GM21515 (cell line): ENCODE results near the gene PUS10.
"Not testable (repeated sequence)": the region's sequence is repeated elsewhere in the genome, so short reads cannot be mapped to it uniquely, and the experiment has no call there.

Source experiments
- ATAC-seq: cut with Tn5 transposase; IDR thresholded peaks from one replicate; pipeline ENCODE4 v1.9.1; 2021; ENCODE audit not compliant: unreplicated experiment

PUS10 gene

DNA sequence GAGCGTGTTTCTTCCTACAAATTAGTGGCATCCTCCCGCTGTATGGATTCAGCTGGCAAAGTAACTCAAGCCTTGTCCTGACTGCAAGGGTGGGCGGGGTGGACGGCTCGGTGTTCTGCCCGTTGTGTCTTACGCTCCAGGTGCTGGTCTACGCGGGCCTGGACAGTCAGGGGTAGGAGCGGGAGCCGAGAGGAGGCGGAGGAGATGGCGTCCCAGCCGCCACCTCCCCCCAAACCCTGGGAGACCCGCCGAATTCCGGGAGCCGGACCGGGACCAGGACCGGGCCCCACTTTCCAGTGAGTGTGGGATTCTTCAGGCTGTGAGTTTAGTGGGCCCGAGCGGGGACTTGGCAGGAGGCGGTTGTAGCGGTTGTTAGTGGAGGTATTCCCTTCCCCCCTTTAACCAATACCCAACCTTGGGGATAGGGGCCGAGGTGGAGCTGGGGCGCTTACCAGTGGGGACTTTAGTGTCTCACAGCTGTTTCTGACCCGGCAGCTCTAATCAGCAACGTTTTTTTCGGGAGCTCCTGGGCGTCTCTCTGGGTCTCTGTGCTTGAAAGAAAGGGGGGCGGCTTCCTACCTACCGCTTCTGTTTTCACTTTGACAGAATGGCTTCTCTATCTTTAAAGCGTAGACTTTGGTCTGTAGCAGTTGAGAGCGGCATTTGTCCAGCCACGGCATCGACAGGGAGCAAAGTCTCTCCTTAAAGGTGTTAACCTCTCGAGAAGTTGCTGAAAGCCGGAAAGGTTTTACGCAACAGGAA, at the start of gene PUS10, which contains the start of gene PEX13:
PUS10 (minus strand) TSS at position 700 of the 762 bp plus-strand sequence. CDS start 6,365 bp downstream, outside the sequence.
PEX13 (plus strand) TSS at position 165 of the 762 bp plus-strand sequence; CDS start at position 205, 40 bp downstream.
- ATAC-seq: peak; percentile 81

DNA sequence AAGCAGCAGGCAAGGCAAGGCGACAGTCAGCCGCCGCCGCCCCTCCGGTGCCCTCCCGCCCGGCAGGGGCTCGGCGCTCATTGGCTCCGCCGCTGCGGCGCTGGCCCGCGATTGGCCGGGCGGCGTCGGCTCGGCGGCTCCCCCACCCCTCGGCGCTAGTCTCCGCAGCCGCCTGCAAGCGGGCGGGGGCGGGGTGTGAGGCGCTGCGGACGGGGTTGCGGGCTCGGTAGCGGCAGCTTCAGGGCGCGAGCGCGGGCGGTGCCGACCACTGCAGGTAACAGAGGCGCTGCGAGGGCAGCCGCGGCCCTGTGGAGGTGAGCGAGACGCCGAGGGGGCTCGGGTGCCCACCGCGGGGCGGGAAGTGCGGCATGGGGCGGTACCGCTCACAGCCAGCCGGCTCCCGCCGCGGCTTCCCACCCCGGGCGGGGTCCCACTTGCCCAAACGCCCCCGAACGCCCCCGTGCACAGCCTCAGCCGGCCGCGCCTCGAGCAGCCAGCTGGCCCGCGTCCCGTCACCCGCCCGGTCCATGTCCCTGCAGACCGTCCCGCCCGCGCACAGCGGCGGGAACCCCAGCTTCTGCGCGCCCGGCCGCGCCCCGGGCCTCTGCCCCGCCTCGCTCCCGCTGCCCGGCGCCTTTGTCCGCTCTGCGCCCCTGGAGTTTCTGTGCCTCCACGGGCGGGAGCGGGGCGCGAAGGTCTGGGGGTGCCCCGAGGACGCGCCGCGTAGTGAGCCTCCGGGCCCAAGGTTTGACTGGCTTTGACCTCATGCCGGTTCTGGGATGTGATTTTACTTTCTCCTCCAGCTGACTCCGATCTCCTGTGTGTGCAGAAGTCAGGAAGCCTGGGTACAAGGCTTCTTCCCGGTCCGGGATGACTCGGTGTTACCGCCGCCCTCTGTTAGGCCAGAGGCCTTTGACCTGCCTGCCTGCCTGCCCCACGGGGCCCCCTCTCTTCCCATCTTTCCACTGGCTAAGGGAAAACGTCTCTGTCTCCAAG, 48.0 kb upstream of the PUS10 start, which contains the start of gene SANBR:
SANBR (plus strand) TSS at position 158 of the 996 bp plus-strand sequence. CDS start 4,480 bp downstream, outside the sequence.
- peak; percentile 96 for ATAC-seq

DNA sequence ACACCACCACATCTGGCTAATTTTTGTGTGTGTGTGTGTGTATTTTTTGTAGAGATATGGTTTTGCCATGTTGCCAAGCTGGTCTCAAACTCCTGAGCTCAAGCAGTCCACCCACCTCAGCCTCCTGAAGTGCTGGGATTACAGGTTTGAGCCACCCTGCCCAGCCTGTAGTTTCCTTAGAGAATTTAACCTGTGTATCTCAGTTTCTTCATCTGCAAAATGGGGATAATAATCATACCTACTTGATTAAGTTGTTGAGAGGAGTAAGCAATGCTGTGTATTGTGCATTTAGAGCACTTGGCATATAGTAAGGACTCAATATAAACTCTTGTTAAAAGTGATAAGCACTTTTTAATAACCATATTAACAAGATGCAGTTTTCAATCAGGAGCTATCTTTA, 41.3 kb upstream of the PUS10 start:
- no peak for ATAC-seq

DNA sequence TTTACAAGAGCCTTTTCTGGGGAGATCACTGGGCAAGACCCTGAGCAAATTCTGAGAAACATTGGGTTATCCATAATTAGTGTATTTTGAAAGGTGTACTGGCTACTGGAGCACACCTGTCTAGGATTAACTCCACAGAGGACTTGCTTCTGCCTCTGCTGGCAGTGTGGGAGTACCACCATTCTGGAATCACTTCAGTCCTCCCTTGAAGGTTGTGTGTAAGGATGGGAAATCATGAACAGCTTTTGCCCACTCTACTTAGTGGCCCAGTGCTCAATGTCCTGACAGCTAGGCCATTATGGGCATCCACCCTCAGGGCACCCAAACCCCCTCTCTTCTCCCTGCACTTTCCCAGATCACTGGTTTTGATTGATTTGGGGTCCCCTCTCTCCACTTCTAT, 39.5 kb upstream of the PUS10 start:
- ATAC-seq: no peak

DNA sequence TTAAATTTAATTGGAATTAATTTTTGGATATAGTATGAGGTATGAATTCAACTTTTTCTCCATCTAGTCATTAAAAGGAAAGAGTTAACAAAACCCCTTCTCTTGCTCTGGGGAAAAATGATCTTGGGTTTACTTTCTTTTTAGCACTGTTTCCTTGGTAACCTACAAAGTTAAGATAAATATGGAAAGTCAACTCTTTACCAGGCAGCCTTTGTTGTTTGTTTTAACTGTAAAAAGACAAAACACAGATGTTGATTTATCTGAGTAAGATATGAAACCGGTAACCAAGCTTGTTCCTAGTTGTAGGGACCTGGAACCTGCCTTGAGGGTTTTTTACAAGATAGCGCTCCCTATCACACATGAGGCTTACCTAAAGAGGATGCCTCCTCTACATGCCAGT, 37.5 kb upstream of the PUS10 start:
- no peak for ATAC-seq

GRCh38 chr2:61045999-61046398, 27.9 kb upstream of the PUS10 start:
- no peak for ATAC-seq

- ATAC-seq: no peak
Observed at GRCh38 chr2:61045226-61045625, 27.2 kb upstream of the PUS10 start.

DNA sequence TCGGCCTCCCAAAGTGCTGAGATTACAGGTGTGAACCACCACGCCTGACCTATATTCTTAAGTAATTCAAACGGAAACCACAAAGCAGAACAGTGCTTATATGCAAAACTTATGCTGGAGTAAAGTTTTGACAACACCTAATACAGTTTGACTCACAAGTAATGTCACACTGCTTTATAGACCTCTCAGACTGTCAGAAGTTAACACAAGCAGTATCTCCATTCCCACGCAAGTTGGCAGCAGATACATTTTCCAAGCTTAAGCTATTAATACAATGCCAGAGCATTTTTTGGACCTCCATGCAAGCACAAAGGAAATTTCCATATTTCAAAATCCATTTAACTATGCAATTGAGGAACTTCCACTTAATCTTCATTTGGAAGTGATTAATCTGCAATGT, 26.6 kb upstream of the PUS10 start:
- ATAC-seq: no peak

DNA sequence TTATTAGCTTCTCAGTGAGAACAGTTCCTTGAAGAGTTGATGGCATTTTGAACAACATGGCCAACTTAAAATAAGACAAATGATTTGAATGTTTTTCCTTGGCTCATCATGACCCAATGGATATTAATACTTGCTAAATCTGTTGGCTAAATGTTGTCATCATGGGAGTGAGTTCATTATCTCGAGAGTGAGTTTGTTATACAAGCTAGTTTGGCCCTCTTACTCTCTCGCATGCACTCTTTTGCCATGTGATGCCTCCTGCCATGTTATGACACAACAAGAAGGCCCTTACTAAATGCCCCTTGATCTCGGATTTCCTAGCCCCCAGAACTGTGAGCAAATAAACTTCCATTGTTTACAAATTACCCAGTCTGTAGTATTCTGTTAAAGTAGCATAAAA, 24.8 kb upstream of the PUS10 start:
- no peak for ATAC-seq

DNA sequence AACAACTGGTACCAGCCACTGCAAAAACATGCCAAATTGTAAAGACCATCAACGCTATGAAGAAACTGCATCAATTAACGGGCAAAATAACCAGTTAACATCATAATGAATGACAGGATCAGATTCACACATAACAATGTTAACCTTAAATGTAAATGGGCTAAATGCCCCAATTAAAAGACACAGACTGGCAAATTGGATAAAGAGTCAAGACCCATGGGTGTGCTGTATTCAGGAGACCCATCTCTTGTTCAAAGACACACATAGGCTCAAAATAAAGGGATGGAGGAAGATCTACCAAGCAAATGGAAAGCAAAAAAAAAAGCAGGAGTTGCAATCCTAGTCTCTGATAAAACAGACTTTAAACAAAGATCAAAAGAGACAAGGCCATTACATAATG, 18.6 kb upstream of the PUS10 start:
- ATAC-seq: not testable (repeated sequence)

GRCh38 chr2:61034592-61034991, 16.5 kb upstream of the PUS10 start:
- ATAC-seq: not testable (repeated sequence)

GRCh38 chr2:61029533-61029932, 11.5 kb upstream of the PUS10 start:
- ATAC-seq: no peak

DNA sequence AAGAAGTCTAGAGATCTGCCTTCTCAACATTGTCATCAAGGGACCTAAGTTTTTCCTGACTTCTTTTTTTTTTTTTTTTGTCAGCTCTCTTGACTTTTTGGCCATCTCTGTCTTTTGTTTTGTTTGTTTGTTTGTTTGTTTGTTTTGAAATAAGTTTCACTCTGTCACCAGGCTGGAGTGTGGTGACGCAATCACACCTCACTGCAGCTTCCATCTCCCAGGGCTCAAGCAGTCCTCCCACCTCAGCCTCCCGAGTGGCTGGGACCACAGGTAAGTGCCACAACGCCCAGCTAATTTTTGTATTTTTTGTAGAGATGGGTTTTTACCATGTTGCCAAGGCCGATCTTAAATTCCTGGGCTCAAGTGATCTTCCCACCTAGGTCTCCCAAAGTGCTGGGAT, 5.6 kb upstream of the PUS10 start:
- ATAC-seq: no peak

DNA sequence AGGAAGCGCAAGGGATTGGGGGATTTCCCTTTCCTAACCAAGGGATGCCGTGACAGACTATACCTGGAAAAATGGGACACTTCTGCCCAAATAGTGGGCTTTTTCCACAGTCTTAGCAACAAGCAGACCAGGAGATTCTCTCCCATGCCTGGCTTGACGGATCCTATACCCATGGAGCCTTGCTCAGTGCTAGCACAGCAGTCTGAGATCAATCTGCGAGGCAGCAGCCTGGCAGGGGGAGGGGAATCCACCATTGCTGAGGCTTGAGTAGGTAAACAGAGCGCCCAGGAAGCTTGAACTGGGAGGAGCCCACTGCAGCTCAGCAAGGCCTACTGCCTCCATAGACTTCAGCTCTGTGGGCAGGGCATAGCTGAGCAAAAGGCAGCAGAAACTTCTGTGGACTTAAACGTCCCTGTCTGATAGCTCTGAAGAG, 3.2 kb upstream of the PUS10 start:
- no peak for ATAC-seq

- ATAC-seq: no peak
Observed at GRCh38 chr2:61018798-61019197, 743 bp upstream of the PUS10 start.

DNA sequence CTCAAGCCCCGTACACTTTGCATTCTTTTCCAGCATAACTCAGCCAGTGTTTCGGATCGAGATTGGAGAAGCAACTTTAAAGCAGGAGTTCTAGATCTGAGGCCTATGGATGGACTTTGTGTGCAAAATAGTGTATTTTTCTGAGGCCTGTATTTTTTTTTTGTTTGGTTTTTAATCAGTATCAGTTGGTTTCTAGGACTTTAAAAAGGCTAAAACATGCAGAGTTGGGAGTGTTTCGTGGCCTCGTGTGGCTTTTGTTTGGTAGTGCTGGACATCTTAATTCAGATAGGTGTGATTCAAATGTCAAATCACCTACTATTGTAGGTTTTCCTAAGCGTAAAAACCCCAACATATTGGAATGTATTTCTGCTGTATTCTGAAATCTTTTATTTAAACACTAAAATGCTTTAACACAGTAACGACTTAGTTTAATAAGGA, 282 bp upstream of the PUS10 start:
- ATAC-seq: peak; percentile 18

GRCh38 chr2:61017003-61017555, 976 bp downstream of the PUS10 start:
- peak; percentile 59 for ATAC-seq

- ATAC-seq: peak; percentile 7
Observed at GRCh38 chr2:61016392-61017002, 1.6 kb downstream of the PUS10 start.

DNA sequence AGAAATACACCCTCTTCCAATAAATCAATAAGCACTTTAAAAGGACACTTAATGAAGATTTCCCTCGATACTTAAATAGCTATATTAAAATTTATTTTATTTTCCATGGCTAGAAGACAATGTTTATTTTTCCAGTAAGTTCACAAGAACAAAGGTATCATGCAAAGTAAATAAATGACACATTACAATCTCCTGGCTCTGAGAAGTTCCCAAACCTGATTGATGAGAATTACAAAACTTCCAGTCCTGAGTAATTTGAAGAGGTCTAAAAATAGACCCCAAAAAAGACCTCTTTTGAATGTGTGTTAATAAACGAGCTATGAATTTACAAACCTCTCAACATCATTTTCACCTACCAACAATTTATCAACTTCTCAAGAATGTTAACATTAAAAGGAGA, 2.1 kb downstream of the PUS10 start:
- no peak for ATAC-seq

- ATAC-seq: no peak
Observed at GRCh38 chr2:61014763-61015162, 3.3 kb downstream of the PUS10 start.

DNA sequence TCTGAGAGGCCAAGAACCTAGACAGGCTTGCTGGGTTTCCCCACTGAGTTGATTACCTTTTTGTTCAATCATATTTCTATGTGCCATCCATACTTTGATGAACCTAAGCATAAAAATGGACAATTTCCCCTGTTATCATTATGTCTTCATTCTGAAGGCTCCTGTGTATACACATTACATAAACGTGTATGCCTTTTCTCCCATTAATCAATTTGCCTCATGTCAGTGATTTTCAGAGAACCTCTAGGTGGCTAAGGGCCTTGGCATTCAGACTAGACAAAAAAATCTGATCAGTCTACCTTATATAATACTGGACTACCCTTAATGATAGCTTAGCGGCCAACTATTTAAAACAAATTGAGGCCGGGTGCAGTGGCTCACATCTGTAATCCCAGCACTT, 4.7 kb downstream of the PUS10 start:
- no peak for ATAC-seq
